Glutamatergic neuron (in vitro differentiated cells): ENCODE results near the gene OR5AN1. TPM values are rescaled to one million over a fixed set of nuclear protein-coding genes. Genes with fewer than 3 reads are reported as not detected.

Experiments used
- DNase-seq: peaks from one replicate; pipeline ENCODE4 v3.0.0; 2022
- H3K27ac Mint-ChIP-seq: one replicate; pipeline ENCODE4 v1.8.0; 2020; ENCODE audit warnings: mild to moderate bottlenecking, mixed read lengths, inconsistent platforms; ENCODE audit not compliant: unreplicated experiment
- H3K27me3 Mint-ChIP-seq: one replicate; pipeline ENCODE4 v1.8.0; 2020; ENCODE audit warnings: mild to moderate bottlenecking, moderate library complexity, mixed read lengths, inconsistent platforms; ENCODE audit not compliant: unreplicated experiment
- H3K36me3 Mint-ChIP-seq: one replicate; pipeline ENCODE4 v1.8.0; 2020; ENCODE audit warnings: mild to moderate bottlenecking, mixed read lengths, inconsistent platforms; ENCODE audit not compliant: unreplicated experiment
- H3K4me1 Mint-ChIP-seq: one replicate; pipeline ENCODE4 v1.8.0; 2020; ENCODE audit warnings: mild to moderate bottlenecking, low read depth, mixed read lengths, inconsistent platforms; ENCODE audit not compliant: unreplicated experiment
- H3K4me3 Mint-ChIP-seq: one replicate; pipeline ENCODE4 v1.8.0; 2020; ENCODE audit warnings: mild to moderate bottlenecking, mixed read lengths, inconsistent platforms; ENCODE audit not compliant: unreplicated experiment
- H3K9me3 Mint-ChIP-seq: one replicate; pipeline ENCODE4 v1.8.0; 2020; ENCODE audit warnings: mild to moderate bottlenecking, moderate library complexity, mixed read lengths, inconsistent platforms; ENCODE audit not compliant: unreplicated experiment
- CTCF ChIP-seq: fragments of 200-600 bp; sonication (generic); IDR thresholded peaks from one replicate; pipeline ENCODE4 v1.5.0; 2021; ENCODE audit not compliant: partially characterized antibody, unreplicated experiment
- total RNA-seq: library from RNA; stranded (reverse); fragmentation: NEBNext Ultra II Directional; extraction: Animal tissue kit (Norgen Biotek cat#: 25700); gene quantifications from one replicate; pipeline ENCODE4 v1.2.1, GENCODE V29; 2021; ENCODE audit not compliant: unreplicated experiment

OR5AN1 gene
- total RNA-seq, 1 donor from 2014 or later, result not detected

DNA sequence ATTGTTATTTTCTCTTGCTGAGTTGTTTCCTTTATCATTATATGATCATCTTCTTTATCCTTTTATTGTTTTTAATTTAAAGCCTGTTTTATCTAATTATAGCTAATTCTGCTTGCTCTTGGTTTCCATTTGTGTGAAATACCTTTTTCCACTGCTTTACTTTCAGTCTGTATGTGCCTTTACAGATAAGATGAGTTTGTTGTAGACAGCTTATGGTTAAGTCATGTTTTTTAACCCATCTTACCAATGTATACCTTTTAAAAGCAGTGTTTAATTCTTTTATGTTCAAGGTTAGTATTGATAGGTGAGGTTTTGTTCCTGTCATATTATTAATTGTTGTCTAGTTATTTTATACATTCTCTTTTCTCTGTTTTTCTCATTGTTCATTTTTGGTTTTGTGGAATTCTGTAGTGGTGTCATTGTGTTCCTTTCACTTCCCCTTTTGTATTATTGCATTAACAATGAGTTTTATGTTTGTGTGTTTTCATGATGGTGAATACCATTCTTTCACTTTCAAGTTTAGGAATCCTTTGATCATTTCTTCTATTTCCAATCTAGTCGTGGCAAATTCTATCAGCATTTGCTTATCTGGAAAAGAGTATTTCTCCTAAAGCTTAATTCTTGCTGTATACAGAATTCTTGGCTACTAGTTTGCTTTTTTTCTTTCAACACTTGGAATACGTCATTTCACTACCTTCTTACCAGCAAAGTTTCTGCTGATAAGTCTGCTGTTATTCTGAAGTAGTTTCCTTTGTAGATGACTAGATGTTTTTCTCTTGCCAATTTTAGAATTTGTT, 21.8 kb downstream of the OR5AN1 start:
- Mint-ChIP-seq H3K27me3 (no peaks in the 10 kb centered on the region), H3K4me1 (no peaks in the 10 kb centered on the region), H3K36me3 (no peaks in the 10 kb centered on the region), H3K4me3 (no peak overlapping the region), H3K27ac (no peak overlapping the region), H3K9me3 (no peaks in the 10 kb centered on the region)
- no peak for TF ChIP-seq CTCF
- no peak for DNase-seq

GRCh38 chr11:59394186-59394585, 35.5 kb downstream of the OR5AN1 start:
- no peaks in the 10 kb centered on the region for H3K27me3 Mint-ChIP-seq
- H3K4me3 Mint-ChIP-seq, result no peak overlapping the region

GRCh38 chr11:59400461-59401261, 42.0 kb downstream of the OR5AN1 start:
- Mint-ChIP-seq H3K27ac (no peak overlapping the region), H3K27me3 (no peaks in the 10 kb centered on the region), H3K4me3 (no peak overlapping the region), H3K9me3 (peaks cover 4% of the 10 kb centered on the region), H3K36me3 (no peaks in the 10 kb centered on the region), H3K4me1 (no peaks in the 10 kb centered on the region)
- no peak for TF ChIP-seq CTCF
- DNase-seq, result no peak

More at GRCh38 chr11:59394186-59394585, 35.5 kb downstream of the OR5AN1 start:
- Mint-ChIP-seq H3K27ac (no peak overlapping the region), H3K36me3 (no peaks in the 10 kb centered on the region), H3K4me1 (no peaks in the 10 kb centered on the region), H3K9me3 (no peaks in the 10 kb centered on the region)
- no peak for TF ChIP-seq CTCF
- no peak for DNase-seq

GRCh38 chr11:59401262-59401552, 42.5 kb downstream of the OR5AN1 start:
- H3K36me3 Mint-ChIP-seq, result no peaks in the 10 kb centered on the region
- H3K27me3 Mint-ChIP-seq, result no peaks in the 10 kb centered on the region
- no peak for TF ChIP-seq CTCF
- no peak overlapping the region for H3K4me3 Mint-ChIP-seq
- DNase-seq, result no peak
- H3K4me1 Mint-ChIP-seq, result no peaks in the 10 kb centered on the region
- H3K27ac Mint-ChIP-seq, result no peak overlapping the region
- peaks cover 4% of the 10 kb centered on the region for H3K9me3 Mint-ChIP-seq

DNA sequence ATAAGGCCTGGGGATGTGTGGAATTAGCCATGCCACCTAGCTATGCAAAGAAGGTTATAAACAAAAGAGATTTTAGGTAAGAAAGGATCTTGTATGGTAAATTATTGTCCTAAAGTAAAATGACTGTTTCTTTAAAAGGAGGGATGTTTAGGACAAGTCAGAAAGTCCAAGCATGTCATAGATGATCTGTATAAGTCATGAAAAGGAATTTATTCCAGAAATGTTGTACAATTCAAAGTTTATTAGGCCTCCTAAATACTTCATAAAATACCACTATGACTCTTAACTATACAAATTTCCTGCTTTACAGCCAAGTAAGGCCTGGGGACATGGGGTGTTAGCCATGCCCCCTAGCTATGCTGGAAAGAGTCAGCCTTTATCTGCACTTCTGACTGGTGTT, 44.9 kb downstream of the OR5AN1 start:
- no peaks in the 10 kb centered on the region for H3K4me1 Mint-ChIP-seq
- H3K27me3 Mint-ChIP-seq, result no peaks in the 10 kb centered on the region
- H3K4me3 Mint-ChIP-seq, result no peak overlapping the region
- no peaks in the 10 kb centered on the region for H3K36me3 Mint-ChIP-seq
- TF ChIP-seq CTCF, result no peak
- H3K27ac Mint-ChIP-seq, result no peak overlapping the region
- peaks cover 4% of the 10 kb centered on the region for H3K9me3 Mint-ChIP-seq
- no peak for DNase-seq
